Measurements from ENCODE around the gene C9orf40.

C9orf40 gene

GRCh38 chr9:74977287-74977686 is 24.6 kb upstream of the C9orf40 start:
- no peak for DNase-seq (ENCODE audit: low read depth)
- no peak for TF ChIP-seq CTCF (conservative IDR thresholded peaks at IDR 0.05; ENCODE audit: low read length)
- H3K4me3 ChIP-seq (ENCODE audit: low read length): no peak overlapping the region

GRCh38 chr9:74975538-74975937 is 22.8 kb upstream of the C9orf40 start:
- no peak for TF ChIP-seq CTCF (conservative IDR thresholded peaks at IDR 0.05; ENCODE audit: low read length)
- no peak overlapping the region for H3K4me3 ChIP-seq (ENCODE audit: low read length)
- DNase-seq (ENCODE audit: low read depth): no peak

GRCh38 chr9:74974558-74974957 is 21.8 kb upstream of the C9orf40 start:
- DNase-seq (ENCODE audit: low read depth): no peak
- H3K4me3 ChIP-seq (ENCODE audit: low read length): no peak overlapping the region
- no peak for TF ChIP-seq CTCF (conservative IDR thresholded peaks at IDR 0.05; ENCODE audit: low read length)

- H3K4me3 ChIP-seq (ENCODE audit: low read length): no peak overlapping the region
- DNase-seq (ENCODE audit: low read depth): no peak
- no peak for TF ChIP-seq CTCF (conservative IDR thresholded peaks at IDR 0.05; ENCODE audit: low read length)
Measured at GRCh38 chr9:74973714-74974113, 21.0 kb upstream of the C9orf40 start.

GRCh38 chr9:74963056-74963455 is 10.3 kb upstream of the C9orf40 start:
- DNase-seq (ENCODE audit: low read depth): peak; percentile 15
- H3K4me3 ChIP-seq (ENCODE audit: low read length): no peak overlapping the region
- no peak for TF ChIP-seq CTCF (conservative IDR thresholded peaks at IDR 0.05; ENCODE audit: low read length)

GRCh38 chr9:74961496-74961895 is 8.8 kb upstream of the C9orf40 start:
- DNase-seq (ENCODE audit: low read depth): no peak
- H3K4me3 ChIP-seq (ENCODE audit: low read length): no peak overlapping the region
- TF ChIP-seq CTCF (conservative IDR thresholded peaks at IDR 0.05; ENCODE audit: low read length): no peak

- no peak overlapping the region for H3K4me3 ChIP-seq (ENCODE audit: low read length)
- peak; percentile 77 for DNase-seq (ENCODE audit: low read depth)
- TF ChIP-seq CTCF (conservative IDR thresholded peaks at IDR 0.05; ENCODE audit: low read length): no peak
Measured at GRCh38 chr9:74960561-74960960, 7.8 kb upstream of the C9orf40 start.

Measured in AG10803 (cell line).